ENCODE measurements around the gene INPP5D.
A peak's percentile ranks its signal among the peaks of the same experiment; 100 is the strongest.

GRCh38 chr2:233251306-233252116, 191.4 kb downstream of the INPP5D start, which contains the start of gene ATG16L1:
- TF ChIP-seq CTCF (conservative IDR thresholded peaks at IDR 0.05 in 1 of 2, IDR thresholded peaks at IDR 0.05 in 1 of 2; ENCODE audit: low read depth in 1 of 2, low read length in 2 of 2) (peak; percentile 82 to 92), EZH2 (IDR thresholded peaks at IDR 0.05; ENCODE audit: low read length, missing control alignments) (no peak)

Data from fibroblast of lung (primary cell).